ENCODE data around the gene SUSD4.
"Not testable (repeated sequence)": the region's sequence is repeated elsewhere in the genome, so short reads cannot be mapped to it uniquely, and the experiment has no call there.

The SUSD4 gene

GRCh38 chr1:223283697-223284096, 80.3 kb downstream of the SUSD4 start:
- not testable (repeated sequence) for DNase-seq

DNA sequence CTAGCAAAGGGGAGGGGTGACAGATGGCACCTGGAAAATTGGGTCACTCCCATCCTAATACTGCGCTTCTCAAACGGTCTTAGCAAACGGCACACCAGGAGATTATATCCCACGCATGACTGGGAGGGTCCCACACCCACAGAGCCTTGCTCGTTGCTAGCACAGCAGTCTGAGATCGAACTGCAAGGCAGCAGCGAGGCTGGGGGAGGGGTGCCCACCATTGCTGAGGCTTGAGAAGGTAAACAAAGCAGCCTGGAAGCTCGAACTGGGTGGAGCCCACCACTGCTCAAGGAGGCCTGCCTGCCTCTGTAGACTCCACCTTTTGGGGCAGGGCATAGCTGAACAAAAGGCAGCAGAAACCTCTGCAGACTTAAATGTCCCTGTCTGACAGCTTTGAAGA, 85.7 kb downstream of the SUSD4 start:
- not testable (repeated sequence) for DNase-seq

GRCh38 chr1:223276029-223276428, 87.9 kb downstream of the SUSD4 start:
- no peak for DNase-seq

DNA sequence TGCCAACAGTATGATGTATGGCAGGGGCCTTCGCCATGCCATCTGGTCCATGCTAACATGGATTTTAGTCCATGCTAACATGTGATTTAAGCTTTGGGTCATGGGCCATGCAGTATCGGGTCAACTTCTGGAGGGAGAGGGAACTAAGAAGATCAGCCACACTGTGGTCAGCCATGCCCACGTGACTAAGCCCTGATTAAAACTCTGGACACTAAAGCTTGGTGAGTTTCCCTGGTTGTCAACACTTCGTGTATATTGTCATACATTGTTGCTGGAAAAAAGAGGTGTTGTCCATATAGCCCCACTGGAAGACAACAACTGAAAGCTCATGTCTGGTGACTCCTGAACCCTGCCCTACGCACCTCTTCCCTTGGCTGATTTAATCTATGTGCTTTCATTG, 90.5 kb downstream of the SUSD4 start:
- DNase-seq = no peak

GRCh38 chr1:223271085-223271781, 92.7 kb downstream of the SUSD4 start:
- no peak for DNase-seq

GRCh38 chr1:223270155-223270554, 93.8 kb downstream of the SUSD4 start:
- DNase-seq = no peak

GRCh38 chr1:223269006-223269405, 95.0 kb downstream of the SUSD4 start:
- DNase-seq = no peak

GRCh38 chr1:223266632-223267172, 97.3 kb downstream of the SUSD4 start:
- no peak for DNase-seq

- DNase-seq = no peak
Measured at GRCh38 chr1:223264983-223265908, 98.7 kb downstream of the SUSD4 start.

GRCh38 chr1:223264529-223264928, 99.4 kb downstream of the SUSD4 start:
- DNase-seq = no peak

DNA sequence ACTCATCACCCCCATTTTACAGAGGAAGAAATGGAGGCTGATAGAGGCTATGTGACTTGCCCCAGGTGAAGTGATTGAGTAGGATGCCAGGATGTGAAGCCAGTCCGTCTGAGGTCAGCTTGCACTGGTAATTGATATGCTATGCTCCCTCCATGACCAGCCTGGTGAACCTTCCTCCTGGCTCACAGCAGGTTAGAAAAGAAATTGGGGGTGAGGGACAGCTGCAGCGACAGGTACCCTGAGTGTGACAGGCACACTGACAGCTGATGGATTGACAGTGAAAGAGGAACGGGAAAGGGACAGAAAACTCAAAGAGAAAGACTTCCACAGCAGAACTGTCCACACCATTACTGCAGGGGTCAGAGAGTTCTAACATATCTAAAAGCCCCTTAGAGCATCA, 102.1 kb downstream of the SUSD4 start:
- no peak for DNase-seq

DNA sequence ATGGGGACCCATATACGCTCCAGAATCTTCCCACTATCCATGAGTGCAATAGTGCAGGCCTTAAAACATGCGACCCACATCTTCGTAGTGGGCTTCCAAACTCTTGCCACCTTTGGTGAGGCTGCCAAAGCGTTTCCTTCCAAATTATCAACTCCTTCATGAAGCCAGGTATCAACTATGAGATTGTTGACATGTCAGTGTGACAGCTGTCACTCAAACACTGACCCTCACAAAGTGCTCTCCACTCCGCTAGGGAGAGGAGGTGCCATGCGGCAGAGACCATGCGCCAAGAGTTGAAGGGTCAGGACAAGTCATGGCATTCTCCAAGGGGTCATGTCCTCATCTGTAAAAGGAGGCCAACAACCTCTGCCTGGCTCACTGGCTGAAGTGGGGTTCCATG, 103.3 kb downstream of the SUSD4 start:
- no peak for DNase-seq

GRCh38 chr1:223259462-223259861, 104.5 kb downstream of the SUSD4 start:
- DNase-seq = no peak

- no peak for DNase-seq
Measured at GRCh38 chr1:223258751-223259198, 105.2 kb downstream of the SUSD4 start.

DNA sequence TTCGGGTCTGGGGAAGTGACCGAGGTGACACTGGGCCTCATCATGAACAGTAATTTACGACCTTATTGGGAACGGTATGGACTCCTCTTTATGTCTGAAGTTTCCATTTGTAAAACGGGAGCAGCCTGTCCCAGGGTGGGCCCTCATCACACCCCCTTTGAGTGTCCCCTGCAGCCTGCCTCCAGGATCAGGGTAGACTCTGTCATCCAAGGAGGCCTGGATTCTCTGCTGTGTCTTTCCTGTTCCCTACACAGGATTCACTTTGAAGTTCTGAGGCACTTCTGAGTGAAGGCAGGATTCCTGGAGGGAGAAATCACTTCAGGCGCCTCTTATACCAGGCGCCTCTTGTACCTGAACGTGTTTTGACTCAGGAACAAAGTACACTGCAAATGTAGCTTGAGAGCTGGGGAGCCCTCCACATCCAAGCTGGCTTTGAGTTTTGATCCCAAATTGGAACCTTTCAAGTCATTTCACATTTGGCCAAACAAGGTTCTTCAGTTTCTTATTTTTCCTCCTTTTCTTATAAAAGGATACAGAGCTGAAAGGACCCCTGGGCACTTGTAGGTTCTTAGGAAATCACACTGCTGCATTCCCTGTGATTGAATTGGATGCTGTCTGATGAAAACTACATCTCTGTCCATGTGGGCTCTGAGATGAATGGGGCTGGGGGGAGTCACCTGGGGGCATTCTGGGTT, 106.0 kb downstream of the SUSD4 start:
- no peak for DNase-seq

- DNase-seq = no peak
Measured at GRCh38 chr1:223256034-223256433, 107.9 kb downstream of the SUSD4 start.

DNA sequence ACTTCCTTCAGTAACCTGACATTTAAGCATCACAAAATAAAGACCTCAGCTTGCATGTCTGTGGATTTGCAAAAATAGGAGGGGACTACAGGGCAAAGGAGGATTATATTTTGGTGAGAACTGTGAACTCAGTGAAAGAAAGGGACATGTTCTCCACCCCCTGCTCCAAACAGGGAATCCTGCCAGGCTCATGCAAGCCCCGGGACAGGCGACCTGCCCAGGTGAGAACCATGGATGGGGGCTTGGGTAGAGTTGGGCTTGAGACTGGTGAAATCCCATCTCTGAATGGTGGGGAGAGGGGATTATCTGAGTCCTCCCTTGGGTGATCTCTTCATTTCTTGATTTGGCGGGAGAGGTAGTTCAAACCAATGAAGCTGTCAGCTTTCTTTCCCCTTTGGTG, 110.1 kb downstream of the SUSD4 start:
- no peak for DNase-seq

- not testable (repeated sequence) for DNase-seq
Measured at GRCh38 chr1:223251387-223251786, 112.6 kb downstream of the SUSD4 start.

DNA sequence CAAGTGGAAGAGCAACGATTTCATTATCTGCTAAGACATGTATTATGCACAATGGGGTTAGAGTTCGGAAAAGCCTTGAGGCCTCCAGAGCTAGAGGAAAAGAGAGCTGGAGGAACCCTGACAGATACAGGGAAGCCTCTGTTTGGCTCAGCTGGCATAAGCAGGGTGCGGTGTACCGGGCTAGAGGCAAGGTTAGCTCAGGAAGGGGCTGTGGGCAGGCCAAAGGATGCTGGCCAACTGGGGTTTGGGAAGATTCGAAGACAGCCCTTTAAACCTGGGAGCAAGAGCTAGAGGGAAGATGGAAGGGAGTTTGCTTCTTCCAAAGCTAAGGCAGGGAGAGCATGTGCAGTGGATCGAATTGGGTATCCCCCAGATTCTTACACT, 113.4 kb downstream of the SUSD4 start:
- no peak for DNase-seq

DNA sequence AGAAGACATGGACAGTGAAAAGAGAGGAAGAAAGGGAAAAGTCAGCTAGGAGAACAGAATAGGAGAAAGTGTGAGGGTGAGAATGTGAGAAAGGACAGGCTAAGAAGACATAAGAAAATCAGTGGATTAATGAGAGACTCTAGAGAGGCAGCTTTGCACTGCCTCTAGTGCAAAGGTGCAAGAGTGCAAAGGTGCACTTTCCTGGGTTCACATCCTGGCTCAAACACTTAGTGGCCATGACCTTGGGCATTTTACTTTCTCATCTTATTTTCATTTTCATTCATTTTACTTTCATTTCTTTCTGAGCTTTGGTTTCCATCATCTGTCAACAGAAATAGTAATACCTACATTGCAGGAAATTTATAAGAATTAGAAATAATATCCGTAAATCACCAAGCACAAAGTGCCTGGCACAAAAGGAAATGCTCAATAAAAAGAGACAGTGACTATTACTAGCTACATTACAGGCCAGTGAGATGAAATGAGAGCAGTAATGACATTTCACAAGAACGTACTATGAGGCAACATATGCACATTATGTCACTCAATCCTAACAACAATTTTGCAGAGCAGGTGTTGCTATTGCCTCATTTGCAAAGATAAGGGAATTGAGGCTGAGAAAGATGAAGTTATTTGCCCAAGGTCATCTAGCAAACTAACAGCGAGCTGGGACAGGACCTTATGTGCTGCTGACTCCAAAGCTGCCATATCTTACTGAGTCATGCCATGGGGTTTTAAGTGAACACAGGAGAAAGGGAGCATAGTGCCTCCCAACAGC, 113.9 kb downstream of the SUSD4 start:
- no peak for DNase-seq

DNA sequence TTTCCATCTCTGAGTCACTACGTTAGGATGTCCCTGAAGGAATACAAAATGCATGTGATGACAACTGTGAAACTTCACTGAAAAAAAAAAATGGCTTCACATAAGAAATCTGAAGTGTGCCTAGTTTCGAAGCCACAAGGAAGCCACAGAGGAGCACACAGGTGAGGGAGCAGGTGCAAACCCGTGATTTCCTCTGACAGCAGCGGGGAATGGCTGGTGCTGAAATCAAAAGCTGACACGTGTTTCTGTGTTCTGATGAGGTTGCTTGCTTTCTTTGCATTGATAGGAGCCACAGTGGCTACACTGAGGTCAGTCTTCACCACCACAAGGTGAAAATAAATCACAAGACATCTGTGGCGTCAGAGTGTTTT, 115.2 kb downstream of the SUSD4 start:
- DNase-seq = no peak

- no peak for DNase-seq
Measured at GRCh38 chr1:223248001-223248769, 115.8 kb downstream of the SUSD4 start.

Measured in NCI-H524 treated with DMSO at 0.1 percent for 48 hours (cell line).